Measurements from ENCODE around the gene HESX1. TPM values are rescaled to one million over a fixed set of nuclear protein-coding genes. Genes with fewer than 3 reads are reported as not detected.

The HESX1 gene
- total and polyA plus RNA-seq, 2 of the 8 experiments (the other 6 are each of a cell fraction or from before 2014, with no cell fraction given) = 7.1 to 12.0 TPM

DNA sequence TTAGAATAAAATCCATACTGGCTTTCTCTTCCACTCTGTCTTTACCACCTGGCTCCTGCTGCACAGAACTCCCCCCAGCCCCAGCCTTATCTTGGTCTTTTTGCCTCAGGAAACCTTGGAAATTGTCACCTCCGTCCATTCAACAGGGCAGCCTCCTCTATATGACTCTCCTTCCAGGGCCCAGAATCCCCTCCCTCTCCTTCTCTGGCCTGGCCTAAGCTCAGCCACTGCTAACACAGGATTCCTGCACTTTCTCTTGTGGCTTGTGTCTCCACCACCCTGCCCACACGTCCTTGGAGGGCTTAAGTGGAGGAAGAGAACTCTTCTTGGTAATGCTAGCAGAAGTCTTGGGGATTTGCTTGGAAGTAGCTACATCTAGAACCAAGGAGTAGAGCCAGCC, 33.1 kb downstream of the HESX1 start (continued):
- TF ChIP-seq, protein P1, sequence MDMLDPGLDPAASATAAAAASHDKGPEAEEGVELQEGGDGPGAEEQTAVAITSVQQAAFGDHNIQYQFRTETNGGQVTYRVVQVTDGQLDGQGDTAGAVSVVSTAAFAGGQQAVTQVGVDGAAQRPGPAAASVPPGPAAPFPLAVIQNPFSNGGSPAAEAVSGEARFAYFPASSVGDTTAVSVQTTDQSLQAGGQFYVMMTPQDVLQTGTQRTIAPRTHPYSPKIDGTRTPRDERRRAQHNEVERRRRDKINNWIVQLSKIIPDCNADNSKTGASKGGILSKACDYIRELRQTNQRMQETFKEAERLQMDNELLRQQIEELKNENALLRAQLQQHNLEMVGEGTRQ (IDR thresholded peaks at IDR 0.05; ENCODE audit: low read length) = no peak

Data from H1 (cell line).